HepG2 (cell line): ENCODE data around the gene MTARC1. TPM values are rescaled to one million over a fixed set of nuclear protein-coding genes. Genes with fewer than 3 reads are reported as not detected.
A peak's percentile ranks its signal among the peaks of the same experiment; 100 is the strongest.

Source experiments
- ARNT2 ChIP-seq: sonication (generic); formaldehyde crosslinking; IDR thresholded peaks from 2 replicates; pipeline ENCODE4 v1.8.0; 2022; ENCODE audit warnings: mild to moderate bottlenecking, low read depth, missing genetic modification reagents, moderate library complexity
- EEA1 ChIP-seq: sonication (generic); formaldehyde crosslinking; IDR thresholded peaks from 2 replicates; pipeline ENCODE4 v1.5.1; 2020; ENCODE audit warnings: mild to moderate bottlenecking, missing genetic modification reagents, borderline replicate concordance
- HCFC1 ChIP-seq: fragments of 150-350 bp; IDR thresholded peaks from 2 replicates; pipeline ENCODE4 v1.6.1; 2014; ENCODE audit warnings: low read depth, low read length
- MBNL3 ChIP-seq: fragments of 250-450 bp; sonication (Bioruptor Pico); conservative IDR thresholded peaks from 2 replicates; pipeline ENCODE4 v1.8.0; 2022; ENCODE audit warnings: mild to moderate bottlenecking, inconsistent platforms
- PAXIP1 ChIP-seq: sonication (generic); formaldehyde crosslinking; conservative IDR thresholded peaks from 2 replicates; pipeline ENCODE4 v1.4.0; 2020; ENCODE audit warnings: mild to moderate bottlenecking, missing genetic modification reagents, moderate library complexity
- POLR2AphosphoS2 ChIP-seq: IDR thresholded peaks from 2 replicates; pipeline ENCODE4 v1.6.1; 2011; ENCODE audit warnings: low read depth, low read length, improper control_type of control experiment
- SATB2 ChIP-seq: sonication (generic); formaldehyde crosslinking; IDR thresholded peaks from 2 replicates; pipeline ENCODE4 v1.5.0; 2020; ENCODE audit warnings: missing genetic modification reagents
- TBP ChIP-seq: sonication (generic); formaldehyde crosslinking; IDR thresholded peaks from 2 replicates; pipeline ENCODE4 v1.5.0; 2020; ENCODE audit warnings: missing genetic modification reagents
- U2AF1 ChIP-seq: fragments of 200-400 bp; formaldehyde crosslinking; optimal IDR thresholded peaks from 2 replicates; pipeline ENCODE3; 2017; ENCODE audit warnings: mild to moderate bottlenecking, low read depth, low read length
- ZEB1 ChIP-seq: IDR thresholded peaks from 2 replicates; pipeline ENCODE4 v1.6.1; 2012; ENCODE audit warnings: mild to moderate bottlenecking, low read depth, inconsistent platforms; ENCODE audit not compliant: insufficient replicate concordance
- ZHX2 ChIP-seq, 2 experiments: sonication (generic) in 1 of 2; formaldehyde crosslinking in 1 of 2; IDR thresholded peaks; 2 replicates each; pipeline versions ENCODE4 v1.6.1 to v1.9.0; 2014 to 2022; ENCODE audit warnings: antibody characterized with exemption in 1 of 2, borderline replicate concordance in 1 of 2, inconsistent platforms in 1 of 2, low read depth in 1 of 2, missing genetic modification reagents in 1 of 2
- ZNF17 ChIP-seq: sonication (generic); formaldehyde crosslinking; IDR thresholded peaks from 2 replicates; pipeline ENCODE4 v1.5.0; 2020; ENCODE audit warnings: mild to moderate bottlenecking, missing genetic modification reagents
- polyA plus RNA-seq, 8 experiments: library from polyadenylated mRNA; depleted of rRNA in 3 of 8; stranded (reverse) in 7 of 8; unstranded in 1 of 8; fragments of >200 nt; fragmentation: Illumina TruSeq in 4 of 8; extraction: Trizol in 4 of 8; gene quantifications; 2 replicates each; pipeline versions ENCODE4 v1.2.1 to v1.2.3, GENCODE V29; 2011 to 2016; ENCODE audit warnings: low read depth in 4 of 8, missing spikeins in 1 of 8, mixed read lengths in 1 of 8; ENCODE audit not compliant: insufficient read depth in 1 of 8
- total RNA-seq, 5 experiments: library from RNA; depleted of rRNA; stranded (reverse); fragments of >200 nt; fragmentation: Illumina TruSeq; extraction: Trizol; gene quantifications; 2 replicates each; pipeline ENCODE4 v1.2.3, GENCODE V29; 2016; ENCODE audit warnings: low read depth in 1 of 5
- TF ChIP-seq, protein P1 (sequence below): sonication (generic); formaldehyde crosslinking; IDR thresholded peaks from 2 replicates; pipeline ENCODE4 v1.4.0; 2020; ENCODE audit warnings: missing genetic modification reagents

MTARC1 gene
- total and polyA plus RNA-seq, 2 of the 13 experiments (the other 11 are each of a cell fraction or from before 2014, with no cell fraction given): 19.4 to 106 TPM

DNA sequence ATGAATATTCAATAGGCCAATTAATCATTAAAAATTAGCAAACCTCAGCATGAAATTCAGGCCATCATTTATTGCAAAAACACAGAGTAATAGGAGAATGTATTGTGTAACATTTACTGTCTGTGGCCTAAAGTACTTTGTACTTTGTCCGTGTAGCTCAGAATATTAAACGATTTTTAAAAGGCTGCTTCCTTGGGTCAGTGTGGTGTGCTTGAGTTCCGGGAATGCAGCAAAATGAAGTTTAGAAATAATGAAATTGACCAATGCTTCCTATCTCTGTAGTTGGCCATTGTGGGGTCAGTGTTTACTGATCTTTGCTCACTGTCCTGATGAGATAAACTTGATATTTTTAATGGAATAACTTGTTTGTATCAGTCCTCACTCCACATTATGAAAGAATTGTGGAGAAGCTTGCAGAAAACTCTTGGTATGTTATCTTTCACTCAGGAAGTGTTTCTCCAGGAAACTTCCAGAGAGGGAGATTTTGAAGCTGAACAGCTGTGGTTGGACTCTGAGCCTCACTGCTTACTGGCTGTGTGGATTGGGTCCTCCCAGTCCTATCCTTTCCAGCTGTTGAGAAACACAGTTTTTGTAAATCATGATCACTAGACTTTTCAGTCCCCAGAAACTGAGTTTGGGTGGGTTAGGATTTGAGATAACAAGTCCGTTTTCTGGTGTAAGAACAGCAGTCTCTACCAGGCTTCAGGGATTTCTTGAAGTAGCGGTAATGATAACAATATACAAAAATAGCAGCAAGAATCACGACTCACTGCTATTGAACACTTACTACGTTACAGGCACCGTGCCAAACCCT lies 19.2 kb upstream of the MTARC1 start (continued):
- TF ChIP-seq ZEB1 (no peak), ZHX2 (IDR thresholded peaks at IDR 0.05; ENCODE audit: low read depth) (no peak), ZHX2 (CRISPR knock-in tag; IDR thresholded peaks at IDR 0.05; ENCODE audit: borderline replicate concordance) (no peak), ZNF17 (CRISPR knock-in tag) (no peak), SATB2 (CRISPR knock-in tag) (0 out of 2 replicates have a peak, but pooled peaks have one; percentile 31), MBNL3 (no peak), EEA1 (CRISPR knock-in tag) (no peak), U2AF1 (no peak), POLR2AphosphoS2 (no peak), ARNT2 (CRISPR knock-in tag) (no peak), TBP (CRISPR knock-in tag) (no peak), PAXIP1 (CRISPR knock-in tag) (peak; percentile 81), HCFC1 (no peak)
- TF ChIP-seq, protein P1, sequence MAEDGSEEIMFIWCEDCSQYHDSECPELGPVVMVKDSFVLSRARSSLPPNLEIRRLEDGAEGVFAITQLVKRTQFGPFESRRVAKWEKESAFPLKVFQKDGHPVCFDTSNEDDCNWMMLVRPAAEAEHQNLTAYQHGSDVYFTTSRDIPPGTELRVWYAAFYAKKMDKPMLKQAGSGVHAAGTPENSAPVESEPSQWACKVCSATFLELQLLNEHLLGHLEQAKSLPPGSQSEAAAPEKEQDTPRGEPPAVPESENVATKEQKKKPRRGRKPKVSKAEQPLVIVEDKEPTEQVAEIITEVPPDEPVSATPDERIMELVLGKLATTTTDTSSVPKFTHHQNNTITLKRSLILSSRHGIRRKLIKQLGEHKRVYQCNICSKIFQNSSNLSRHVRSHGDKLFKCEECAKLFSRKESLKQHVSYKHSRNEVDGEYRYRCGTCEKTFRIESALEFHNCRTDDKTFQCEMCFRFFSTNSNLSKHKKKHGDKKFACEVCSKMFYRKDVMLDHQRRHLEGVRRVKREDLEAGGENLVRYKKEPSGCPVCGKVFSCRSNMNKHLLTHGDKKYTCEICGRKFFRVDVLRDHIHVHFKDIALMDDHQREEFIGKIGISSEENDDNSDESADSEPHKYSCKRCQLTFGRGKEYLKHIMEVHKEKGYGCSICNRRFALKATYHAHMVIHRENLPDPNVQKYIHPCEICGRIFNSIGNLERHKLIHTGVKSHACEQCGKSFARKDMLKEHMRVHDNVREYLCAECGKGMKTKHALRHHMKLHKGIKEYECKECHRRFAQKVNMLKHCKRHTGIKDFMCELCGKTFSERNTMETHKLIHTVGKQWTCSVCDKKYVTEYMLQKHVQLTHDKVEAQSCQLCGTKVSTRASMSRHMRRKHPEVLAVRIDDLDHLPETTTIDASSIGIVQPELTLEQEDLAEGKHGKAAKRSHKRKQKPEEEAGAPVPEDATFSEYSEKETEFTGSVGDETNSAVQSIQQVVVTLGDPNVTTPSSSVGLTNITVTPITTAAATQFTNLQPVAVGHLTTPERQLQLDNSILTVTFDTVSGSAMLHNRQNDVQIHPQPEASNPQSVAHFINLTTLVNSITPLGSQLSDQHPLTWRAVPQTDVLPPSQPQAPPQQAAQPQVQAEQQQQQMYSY (CRISPR knock-in tag): no peak
